Keratinocyte (primary cell): ENCODE measurements around the gene ZRANB1. TPM values are rescaled to one million over a fixed set of nuclear protein-coding genes. Genes with fewer than 3 reads are reported as not detected.

Experiments
- DNase-seq: peaks from one replicate; pipeline ENCODE4 v3.0.0-alpha.2; 2011; ENCODE audit warnings: low read depth, missing footprints, low spot score
- FAIRE-seq: peaks from 2 replicates; lab custom pipeline; 2011; peaks lifted over from hg19 to GRCh38; lab: Jason Lieb, UNC
- H2AFZ ChIP-seq: 2 replicates; pipeline ENCODE4 v1.6.0; 2012; ENCODE audit warnings: low read length, control low read depth, inconsistent platforms; ENCODE audit not compliant: control insufficient read depth
- H3K27ac ChIP-seq: 2 replicates; pipeline ENCODE4 v1.5.1; 2011; ENCODE audit warnings: low read length; ENCODE audit not compliant: control insufficient read depth, insufficient read depth
- H3K27me3 ChIP-seq: 3 replicates; pipeline ENCODE4 v1.6.0; 2011; ENCODE audit warnings: low read length; ENCODE audit not compliant: control insufficient read depth, insufficient read depth; ENCODE audit errors: extremely low read depth
- H3K36me3 ChIP-seq, 2 experiments: 2 replicates in 1 of 2; 3 replicates in 1 of 2; pipeline ENCODE4 v1.5.1; 2011; ENCODE audit warnings: low read length in 2 of 2, mild to moderate bottlenecking in 1 of 2; ENCODE audit not compliant: control insufficient read depth in 2 of 2, insufficient read depth in 2 of 2; ENCODE audit errors: extremely low read depth in 1 of 2
- H3K4me1 ChIP-seq: 3 replicates; pipeline ENCODE4 v1.5.1; 2011; ENCODE audit warnings: low read length; ENCODE audit not compliant: control insufficient read depth, insufficient read depth; ENCODE audit errors: extremely low read depth
- H3K4me2 ChIP-seq: 3 replicates; pipeline ENCODE4 v1.6.0; 2011; ENCODE audit warnings: low read depth, low read length; ENCODE audit not compliant: control insufficient read depth, insufficient read depth; ENCODE audit errors: extremely low read depth
- H3K4me3 ChIP-seq, 3 experiments: fragments of 200-600 bp in 1 of 3; sonication (generic) in 1 of 3; 2 replicates in 2 of 3; 3 replicates in 1 of 3; pipeline ENCODE4 v1.5.1; 2011 to 2016; ENCODE audit warnings: low read length in 3 of 3, mild to moderate bottlenecking in 3 of 3, control low read depth in 2 of 3, inconsistent platforms in 1 of 3, low read depth in 1 of 3, mixed read lengths in 1 of 3, mixed run types in 1 of 3, moderate library complexity in 1 of 3; ENCODE audit not compliant: control insufficient read depth in 2 of 3, insufficient read depth in 2 of 3; ENCODE audit errors: extremely low read depth in 1 of 3
- H3K79me2 ChIP-seq: 2 replicates; pipeline ENCODE4 v1.6.0; 2012; ENCODE audit warnings: low read length; ENCODE audit not compliant: control insufficient read depth, insufficient read depth
- H3K9ac ChIP-seq: 3 replicates; pipeline ENCODE4 v1.6.0; 2011; ENCODE audit warnings: low read length; ENCODE audit not compliant: control insufficient read depth, insufficient read depth; ENCODE audit errors: extremely low read depth
- H3K9me1 ChIP-seq: 3 replicates; pipeline ENCODE4 v1.6.0; 2011; ENCODE audit warnings: low read length; ENCODE audit not compliant: control insufficient read depth, insufficient read depth; ENCODE audit errors: extremely low read depth
- H3K9me3 ChIP-seq: 2 replicates; pipeline ENCODE4 v1.5.1; 2012; ENCODE audit warnings: low read depth, low read length; ENCODE audit not compliant: control insufficient read depth
- H4K20me1 ChIP-seq: 3 replicates; pipeline ENCODE4 v1.6.0; 2011; ENCODE audit warnings: low read length; ENCODE audit not compliant: control insufficient read depth, insufficient read depth; ENCODE audit errors: extremely low read depth
- CTCF ChIP-seq, 3 experiments: IDR thresholded peaks in 1 of 3; conservative IDR thresholded peaks in 1 of 3; optimal IDR thresholded peaks in 1 of 3; 2 replicates in 2 of 3; 3 replicates in 1 of 3; pipeline versions ENCODE3 to v1.5.1; 2011; ENCODE audit warnings: low read length in 3 of 3, mild to moderate bottlenecking in 3 of 3, moderate library complexity in 2 of 3, control low read depth in 1 of 3, inconsistent platforms in 1 of 3; ENCODE audit not compliant: insufficient read depth in 2 of 3; ENCODE audit errors: extremely low read depth in 1 of 3
- EZH2 ChIP-seq: IDR thresholded peaks from one replicate; pipeline ENCODE4 v1.6.1; 2012; ENCODE audit warnings: inconsistent platforms, mild to moderate bottlenecking, low read length, moderate library complexity
- dilution Hi-C: fragments of 300-500 bp; cut with MboI; formaldehyde crosslinking; loops from one replicate; pipeline ENCODE4 v1.7.0; 2020; ENCODE audit warnings: low sequenced_read_pairs; ENCODE audit not compliant: extremely low pct_ligation_motif_present
- polyA minus RNA-seq, 3 experiments: library from RNA; depleted of rRNA, polyadenylated mRNA; stranded (reverse); fragments of >200 nt; gene quantifications; 1 replicate in 1 of 3; 2 replicates in 1 of 3; 3 replicates in 1 of 3; pipeline ENCODE4 v1.2.3, GENCODE V29; 2011
- polyA plus RNA-seq, 5 experiments: library from polyadenylated mRNA; depleted of rRNA in 3 of 5; stranded (reverse) in 3 of 5; stranded (forward) in 1 of 5; unstranded in 1 of 5; fragments of >200 nt; gene quantifications; 1 replicate in 1 of 5; 2 replicates in 3 of 5; 3 replicates in 1 of 5; pipeline versions ENCODE4 v1.2.1 to v1.2.3, GENCODE V29; 2011 to 2012; ENCODE audit warnings: missing spikeins in 2 of 5, low read depth in 1 of 5, low replicate concordance in 1 of 5

The ZRANB1 gene
- polyA plus RNA-seq (6.9 to 9.3 TPM (median 7.4 TPM) in 3 replicates), polyA minus RNA-seq (5.7 to 12.6 TPM (median 9.5 TPM) in 3 replicates)
- polyA plus RNA-seq (2011; ENCODE audit: low read depth) = 16.7 TPM
- 5.8 and 9.3 TPM in 2 replicates for polyA plus RNA-seq (2011; cell fraction: cytosol; rRNA removed)
- polyA plus RNA-seq (2011; cell fraction: nucleus; rRNA removed) = 8.4 and 10.4 TPM in 2 replicates
- 5.0 and 14.5 TPM in 2 replicates for polyA plus RNA-seq (2012; ENCODE audit: low replicate concordance)
- 12.9 TPM for polyA minus RNA-seq (2011; cell fraction: cytosol; rRNA and poly(A)+ RNA removed)
- polyA minus RNA-seq (2011; cell fraction: nucleus; rRNA and poly(A)+ RNA removed) = 7.1 and 13.2 TPM in 2 replicates

GRCh38 chr10:124941823-124942222 is at the start of gene ZRANB1:
Gene ZRANB1 (plus strand): TSS chr10:124942123. CDS start chr10:124942494, 371 bp downstream.
- DNase-seq (no peak), FAIRE-seq (no peak)
- no peak within 1 kb of the TSS for H3K4me2 ChIP-seq
- H3K9ac ChIP-seq = no peak within 1 kb of the TSS
- no peak within 1 kb of the TSS for H3K4me3 ChIP-seq
- H3K27ac ChIP-seq = peak within 1 kb of the TSS; percentile 53
- no peaks in the 10 kb centered on the region for H3K9me3 ChIP-seq
- dilution Hi-C loops = no loop called here
- H2AFZ ChIP-seq = no peak within 1 kb of the TSS
- H3K27me3 ChIP-seq = no peaks in the 10 kb centered on the region
- H4K20me1 ChIP-seq = peaks cover 8% of the 10 kb centered on the region
- TF ChIP-seq EZH2 = no peak
- no peak for TF ChIP-seq CTCF (optimal IDR thresholded peaks at IDR 0.05 in 1 of 3, IDR thresholded peaks at IDR 0.05 in 1 of 3, conservative IDR thresholded peaks at IDR 0.05 in 1 of 3; ENCODE audit: extremely low read depth in 1 of 3, insufficient read depth in 2 of 3, low read length in 3 of 3)
- peaks cover 75% of the 10 kb centered on the region for H3K79me2 ChIP-seq
- H3K4me1 ChIP-seq = peaks cover 13% of the 10 kb centered on the region
- H3K9me1 ChIP-seq = no peaks in the 10 kb centered on the region
- peaks cover 5 to 12% of the 10 kb centered on the region in 2 experiments for H3K36me3 ChIP-seq

- no peak overlapping the region for H3K4me3 ChIP-seq
- FAIRE-seq = no peak
- no peak overlapping the region for H3K4me2 ChIP-seq
Observed at GRCh38 chr10:124892905-124893304, 49.0 kb upstream of the ZRANB1 start.

More at GRCh38 chr10:124892905-124893304, 49.0 kb upstream of the ZRANB1 start:
- H3K27ac ChIP-seq = no peak overlapping the region
- H3K4me1 ChIP-seq = no peaks in the 10 kb centered on the region
- dilution Hi-C loops = no loop called here
- H3K9ac ChIP-seq = no peak overlapping the region
- TF ChIP-seq EZH2 = no peak
- TF ChIP-seq CTCF (optimal IDR thresholded peaks at IDR 0.05 in 1 of 3, IDR thresholded peaks at IDR 0.05 in 1 of 3, conservative IDR thresholded peaks at IDR 0.05 in 1 of 3; ENCODE audit: extremely low read depth in 1 of 3, insufficient read depth in 2 of 3, low read length in 3 of 3) = no peak
- no peak overlapping the region for H2AFZ ChIP-seq
- no peak for DNase-seq
- no peaks in the 10 kb centered on the region for H4K20me1 ChIP-seq
- H3K79me2 ChIP-seq = no peaks in the 10 kb centered on the region
- no peaks in the 10 kb centered on the region for H3K9me3 ChIP-seq
- H3K9me1 ChIP-seq = no peaks in the 10 kb centered on the region
- H3K36me3 ChIP-seq = no peaks in the 10 kb centered on the region
- H3K27me3 ChIP-seq = peaks cover 5% of the 10 kb centered on the region
